HepG2 (cell line): ENCODE results near the gene ZFAND3. TPM values are rescaled to one million over a fixed set of nuclear protein-coding genes. Genes with fewer than 3 reads are reported as not detected.

Experiments
- ARNTL ChIP-seq: sonication (generic); formaldehyde crosslinking; IDR thresholded peaks from 2 replicates; pipeline ENCODE4 v1.4.0; 2020; ENCODE audit warnings: mild to moderate bottlenecking, missing genetic modification reagents
- CBFB ChIP-seq: sonication (generic); formaldehyde crosslinking; IDR thresholded peaks from 2 replicates; pipeline ENCODE4 v1.4.0; 2020; ENCODE audit warnings: missing genetic modification reagents
- CENPX ChIP-seq: sonication (generic); formaldehyde crosslinking; IDR thresholded peaks from 2 replicates; pipeline ENCODE4 v1.9.0; 2021; ENCODE audit warnings: mild to moderate bottlenecking, missing genetic modification reagents, moderate library complexity
- CTCF ChIP-seq: sonication (generic); formaldehyde crosslinking; IDR thresholded peaks from 2 replicates; pipeline ENCODE4 v1.5.0; 2020; ENCODE audit warnings: mild to moderate bottlenecking, missing genetic modification reagents, moderate library complexity
- ERF ChIP-seq: IDR thresholded peaks from 2 replicates; pipeline ENCODE4 v1.6.1; 2018; ENCODE audit warnings: missing biosample characterization, missing genetic modification reagents
- FOSL1 ChIP-seq: sonication (generic); formaldehyde crosslinking; IDR thresholded peaks from 2 replicates; pipeline ENCODE4 v1.9.0; 2021; ENCODE audit warnings: missing genetic modification reagents, borderline replicate concordance
- GABPB1 ChIP-seq: IDR thresholded peaks from 2 replicates; pipeline ENCODE4 v1.6.1; 2016; ENCODE audit warnings: mild to moderate bottlenecking, missing genetic modification reagents, moderate library complexity, missing compliant biosample characterization
- HIC2 ChIP-seq: sonication (generic); formaldehyde crosslinking; IDR thresholded peaks from 2 replicates; pipeline ENCODE4 v1.9.0; 2022; ENCODE audit warnings: low read depth, missing genetic modification reagents
- HNF4G ChIP-seq, 2 experiments: sonication (generic) in 1 of 2; formaldehyde crosslinking in 1 of 2; IDR thresholded peaks; 2 replicates each; pipeline versions ENCODE4 v1.4.0 to v1.6.1; 2011 to 2020; ENCODE audit warnings: borderline replicate concordance in 2 of 2, low read depth in 2 of 2, mild to moderate bottlenecking in 2 of 2, low read length in 1 of 2, missing genetic modification reagents in 1 of 2, moderate library complexity in 1 of 2
- MTF1 ChIP-seq: sonication (generic); formaldehyde crosslinking; IDR thresholded peaks from 2 replicates; pipeline ENCODE4 v1.5.0; 2020; ENCODE audit warnings: missing genetic modification reagents
- POLR2AphosphoS2 ChIP-seq: IDR thresholded peaks from 2 replicates; pipeline ENCODE4 v1.6.1; 2011; ENCODE audit warnings: low read depth, low read length, improper control_type of control experiment
- SALL2 ChIP-seq: sonication (generic); formaldehyde crosslinking; IDR thresholded peaks from 2 replicates; pipeline ENCODE4 v1.8.1; 2023; ENCODE audit warnings: mild to moderate bottlenecking, missing genetic modification reagents, inconsistent platforms
- SPEN ChIP-seq: sonication (generic); formaldehyde crosslinking; IDR thresholded peaks from 2 replicates; pipeline ENCODE4 v1.5.1; 2020; ENCODE audit warnings: low read depth, mild to moderate bottlenecking, missing genetic modification reagents
- SRSF9 ChIP-seq: fragments of 200-400 bp; formaldehyde crosslinking; IDR thresholded peaks from 2 replicates; pipeline ENCODE4 v1.6.1; 2018; ENCODE audit warnings: borderline replicate concordance, mild to moderate bottlenecking, low read depth, low read length; ENCODE audit not compliant: insufficient read depth, poor library complexity, severe bottlenecking
- TEAD2 ChIP-seq: sonication (generic); formaldehyde crosslinking; IDR thresholded peaks from 2 replicates; pipeline ENCODE4 v1.9.0; 2021; ENCODE audit warnings: missing genetic modification reagents
- THRA ChIP-seq: sonication (generic); formaldehyde crosslinking; IDR thresholded peaks from 2 replicates; pipeline ENCODE4 v1.4.0; 2020; ENCODE audit warnings: missing genetic modification reagents, borderline replicate concordance
- ZMAT3 ChIP-seq: sonication (generic); formaldehyde crosslinking; conservative IDR thresholded peaks from 2 replicates; pipeline ENCODE4 v1.7.0; 2021; ENCODE audit warnings: missing genetic modification reagents
- ZNF143 ChIP-seq: sonication (generic); formaldehyde crosslinking; IDR thresholded peaks from 2 replicates; pipeline ENCODE4 v1.4.0; 2020; ENCODE audit warnings: missing genetic modification reagents
- ZNF331 ChIP-seq: sonication (generic); formaldehyde crosslinking; IDR thresholded peaks from 2 replicates; pipeline ENCODE4 v1.4.0; 2020; ENCODE audit warnings: missing genetic modification reagents
- ZNF343 ChIP-seq: sonication (generic); formaldehyde crosslinking; IDR thresholded peaks from 2 replicates; pipeline ENCODE4 v1.4.0; 2020; ENCODE audit warnings: mild to moderate bottlenecking, missing genetic modification reagents
- ZNF570 ChIP-seq: sonication (generic); formaldehyde crosslinking; IDR thresholded peaks from 2 replicates; pipeline ENCODE4 v1.4.0; 2020; ENCODE audit warnings: mild to moderate bottlenecking, missing genetic modification reagents, borderline replicate concordance
- ZNF788 ChIP-seq: sonication (generic); formaldehyde crosslinking; IDR thresholded peaks from 2 replicates; pipeline ENCODE4 v1.5.0; 2020; ENCODE audit warnings: mild to moderate bottlenecking, missing genetic modification reagents, borderline replicate concordance
- ZNF816 ChIP-seq: sonication (generic); formaldehyde crosslinking; IDR thresholded peaks from 2 replicates; pipeline ENCODE4 v1.8.0; 2022; ENCODE audit warnings: missing genetic modification reagents, mild to moderate bottlenecking, borderline replicate concordance
- polyA plus RNA-seq, 8 experiments: library from polyadenylated mRNA; depleted of rRNA in 3 of 8; stranded (reverse) in 7 of 8; unstranded in 1 of 8; fragments of >200 nt; fragmentation: Illumina TruSeq in 4 of 8; extraction: Trizol in 4 of 8; gene quantifications; 2 replicates each; pipeline versions ENCODE4 v1.2.1 to v1.2.3, GENCODE V29; 2011 to 2016; ENCODE audit warnings: low read depth in 4 of 8, missing spikeins in 1 of 8, mixed read lengths in 1 of 8; ENCODE audit not compliant: insufficient read depth in 1 of 8
- total RNA-seq, 5 experiments: library from RNA; depleted of rRNA; stranded (reverse); fragments of >200 nt; fragmentation: Illumina TruSeq; extraction: Trizol; gene quantifications; 2 replicates each; pipeline ENCODE4 v1.2.3, GENCODE V29; 2016; ENCODE audit warnings: low read depth in 1 of 5

Gene ZFAND3
- total and polyA plus RNA-seq, 2 of the 13 experiments (the other 11 are each of a cell fraction or from before 2014, with no cell fraction given), result 16.4 to 17.1 TPM

- peak; percentile 92 for TF ChIP-seq ZNF788 (CRISPR knock-in tag)
- no peak for TF ChIP-seq POLR2AphosphoS2
- TF ChIP-seq HIC2 (CRISPR knock-in tag), result 0 out of 2 replicates have a peak, but pooled peaks have one; percentile 51
- peak; percentile 93 for TF ChIP-seq ERF (CRISPR knock-in tag)
- no peak for TF ChIP-seq ARNTL (CRISPR knock-in tag)
- TF ChIP-seq ZNF331 (CRISPR knock-in tag), result peak; percentile 94
- TF ChIP-seq TEAD2 (CRISPR knock-in tag), result no peak
- TF ChIP-seq ZNF570, result no peak
- peak; percentile 50; the same call in 1 of the 2 replicates for TF ChIP-seq HNF4G (IDR thresholded peaks at IDR 0.05; ENCODE audit: borderline replicate concordance, low read depth, low read length)
- TF ChIP-seq HNF4G (CRISPR knock-in tag; IDR thresholded peaks at IDR 0.05; ENCODE audit: borderline replicate concordance, low read depth), result 0 out of 2 replicates have a peak, but pooled peaks have one; percentile 42
- TF ChIP-seq CENPX (CRISPR knock-in tag), result no peak
- peak; percentile 74 for TF ChIP-seq GABPB1 (CRISPR knock-in tag)
- peak; percentile 95 for TF ChIP-seq FOSL1
- TF ChIP-seq CBFB (CRISPR knock-in tag), result peak; percentile 37; the same call in 1 of the 2 replicates
- peak; percentile 63 for TF ChIP-seq SPEN (CRISPR knock-in tag)
- no peak for TF ChIP-seq ZMAT3 (CRISPR knock-in tag)
- no peak for TF ChIP-seq ZNF816
- TF ChIP-seq SALL2 (CRISPR knock-in tag), result peak; percentile 61; the same call in 1 of the 2 replicates
- no peak for TF ChIP-seq MTF1 (CRISPR knock-in tag)
- TF ChIP-seq CTCF (CRISPR knock-in tag), result peak; percentile 99
- TF ChIP-seq SRSF9, result no peak
- no peak for TF ChIP-seq ZNF343 (CRISPR knock-in tag)
- TF ChIP-seq THRA (CRISPR knock-in tag), result peak; percentile 57
- TF ChIP-seq ZNF143, result no peak
Observed at GRCh38 chr6:37791156-37791919, 28.2 kb upstream of the ZFAND3 start (continued).
